ENCODE data around the gene TMEM131.
A peak's percentile ranks its signal among the peaks of the same experiment; 100 is the strongest.

Gene TMEM131

GRCh38 chr2:97969081-97970067, 26.4 kb downstream of the TMEM131 start:
- CTCF ChIA-PET, result no interaction called here
- H3K27ac ChIP-seq, result no peak overlapping the region
- TF ChIP-seq, protein P1, sequence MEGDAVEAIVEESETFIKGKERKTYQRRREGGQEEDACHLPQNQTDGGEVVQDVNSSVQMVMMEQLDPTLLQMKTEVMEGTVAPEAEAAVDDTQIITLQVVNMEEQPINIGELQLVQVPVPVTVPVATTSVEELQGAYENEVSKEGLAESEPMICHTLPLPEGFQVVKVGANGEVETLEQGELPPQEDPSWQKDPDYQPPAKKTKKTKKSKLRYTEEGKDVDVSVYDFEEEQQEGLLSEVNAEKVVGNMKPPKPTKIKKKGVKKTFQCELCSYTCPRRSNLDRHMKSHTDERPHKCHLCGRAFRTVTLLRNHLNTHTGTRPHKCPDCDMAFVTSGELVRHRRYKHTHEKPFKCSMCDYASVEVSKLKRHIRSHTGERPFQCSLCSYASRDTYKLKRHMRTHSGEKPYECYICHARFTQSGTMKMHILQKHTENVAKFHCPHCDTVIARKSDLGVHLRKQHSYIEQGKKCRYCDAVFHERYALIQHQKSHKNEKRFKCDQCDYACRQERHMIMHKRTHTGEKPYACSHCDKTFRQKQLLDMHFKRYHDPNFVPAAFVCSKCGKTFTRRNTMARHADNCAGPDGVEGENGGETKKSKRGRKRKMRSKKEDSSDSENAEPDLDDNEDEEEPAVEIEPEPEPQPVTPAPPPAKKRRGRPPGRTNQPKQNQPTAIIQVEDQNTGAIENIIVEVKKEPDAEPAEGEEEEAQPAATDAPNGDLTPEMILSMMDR (conservative IDR thresholded peaks at IDR 0.05; ENCODE audit: low read depth), result no peak
- DNase-seq (ENCODE audit: low spot score), result no peak
- POLR2A ChIA-PET (ENCODE audit: low non-redundant PET), result no interaction called here

DNA sequence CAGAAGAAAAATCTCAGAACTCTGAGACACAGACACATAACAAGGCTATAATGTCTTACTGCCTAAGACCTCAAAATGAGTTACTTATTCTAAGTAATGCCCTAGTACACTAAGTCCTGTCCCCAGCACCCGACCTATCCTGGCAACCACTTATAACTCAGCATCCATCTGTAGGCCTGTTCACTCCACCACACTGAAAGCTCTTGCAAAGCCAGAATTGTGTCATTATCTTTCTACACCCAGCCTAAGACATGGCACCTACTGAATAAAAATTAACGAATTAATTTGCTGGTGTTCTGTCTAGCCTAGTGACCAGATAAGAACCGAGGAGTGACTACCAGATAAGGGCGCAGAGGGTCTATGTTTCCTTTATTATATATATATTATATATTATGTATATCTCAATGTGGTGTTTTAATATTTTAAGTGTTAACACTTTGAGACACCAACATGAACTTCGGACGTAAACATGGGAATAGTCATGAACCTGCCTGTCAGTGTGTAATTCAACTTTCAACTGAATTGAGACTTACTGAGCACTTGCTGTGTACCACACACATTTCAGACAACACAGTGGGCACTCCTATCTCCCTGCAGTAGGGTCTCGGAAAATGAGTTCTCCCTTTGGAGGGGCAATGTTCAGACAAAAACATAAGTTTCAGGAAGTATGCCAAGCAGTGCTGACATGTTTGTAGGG, 27.7 kb downstream of the TMEM131 start:
- CTCF ChIA-PET, result no interaction called here
- no peak overlapping the region for H3K27ac ChIP-seq
- TF ChIP-seq, protein P1 (conservative IDR thresholded peaks at IDR 0.05; ENCODE audit: low read depth), result no peak
- POLR2A ChIA-PET (ENCODE audit: low non-redundant PET), result interaction anchor here (0.7 kb wide), 1 partner anchor 16 kb away, joined by 3 read pairs; no protein-coding TSS in a partner anchor
- no peak for DNase-seq (ENCODE audit: low spot score)

GRCh38 chr2:97967216-97967592, 28.5 kb downstream of the TMEM131 start:
- DNase-seq (ENCODE audit: low spot score), result no peak
- ChIA-PET CTCF (interaction anchor here (0.5 kb wide), 1 partner anchor 192 kb away, joined by 3 read pairs; no protein-coding TSS in a partner anchor), POLR2A (ENCODE audit: low non-redundant PET) (no interaction called here)
- TF ChIP-seq, protein P1 (conservative IDR thresholded peaks at IDR 0.05; ENCODE audit: low read depth), result no peak
- H3K27ac ChIP-seq, result no peak overlapping the region

- TF ChIP-seq, protein P1 (conservative IDR thresholded peaks at IDR 0.05; ENCODE audit: low read depth), result no peak
- ChIA-PET POLR2A (ENCODE audit: low non-redundant PET) (no interaction called here), CTCF (interaction anchor here (0.5 to 0.7 kb wide), 2 partner anchors 191 to 222 kb away, joined by 3 read pairs; no protein-coding TSS in a partner anchor)
- DNase-seq (ENCODE audit: low spot score), result peak; percentile 43
- no peak overlapping the region for H3K27ac ChIP-seq
Measured at GRCh38 chr2:97966545-97967215, 29.1 kb downstream of the TMEM131 start.

DNA sequence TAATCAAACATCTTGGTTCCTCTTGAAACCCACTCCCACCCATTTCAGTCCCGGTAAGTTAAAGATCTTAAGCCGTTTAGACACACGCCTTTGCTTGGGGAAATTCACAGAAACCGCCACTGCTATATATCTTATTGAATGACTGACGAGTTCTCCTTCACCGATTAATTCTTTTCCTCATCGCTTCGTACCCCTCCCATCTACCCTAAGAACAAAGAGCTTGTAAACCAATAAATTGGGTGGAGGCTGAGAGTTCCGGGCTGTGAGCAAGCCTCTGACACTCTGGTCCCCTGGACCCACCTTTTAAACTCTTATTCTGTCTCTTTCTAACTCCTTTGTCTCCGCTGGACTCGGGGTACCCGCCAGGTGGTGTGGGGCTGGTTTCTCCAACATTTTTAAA, 30.6 kb downstream of the TMEM131 start:
- POLR2A ChIA-PET (ENCODE audit: low non-redundant PET), result no interaction called here
- CTCF ChIA-PET, result no interaction called here

More for the DNA sequence above, 30.6 kb downstream of the TMEM131 start:
- TF ChIP-seq, protein P1 (conservative IDR thresholded peaks at IDR 0.05; ENCODE audit: low read depth), result no peak
- H3K27ac ChIP-seq, result no peak overlapping the region
- no peak for DNase-seq (ENCODE audit: low spot score)

Measured in RWPE1 (cell line).